Non-pigmented ciliary epithelial cell (primary cell): Measurements from ENCODE around the gene ORMDL2.
"Not testable (repeated sequence)": the region's sequence is repeated elsewhere in the genome, so short reads cannot be mapped to it uniquely, and the experiment has no call there.

Source experiments
- DNase-seq: peaks from one replicate; pipeline ENCODE4 v3.0.0-alpha.2; 2010; ENCODE audit warnings: low read depth

ORMDL2 gene

GRCh38 chr12:55828357-55828756, 10.5 kb downstream of the ORMDL2 start:
- DNase-seq: no peak

GRCh38 chr12:55829967-55830600, 12.2 kb downstream of the ORMDL2 start:
- no peak for DNase-seq

- DNase-seq: no peak
Observed at GRCh38 chr12:55830601-55831446, 13.0 kb downstream of the ORMDL2 start.

GRCh38 chr12:55831447-55831815, 13.6 kb downstream of the ORMDL2 start:
- DNase-seq: no peak

- DNase-seq: no peak
Observed at GRCh38 chr12:55833056-55833455, 15.2 kb downstream of the ORMDL2 start.

GRCh38 chr12:55834400-55834799, 16.6 kb downstream of the ORMDL2 start:
- DNase-seq: not testable (repeated sequence)

- DNase-seq: no peak
Observed at GRCh38 chr12:55838361-55838760, 20.5 kb downstream of the ORMDL2 start.

GRCh38 chr12:55839345-55840140, 21.7 kb downstream of the ORMDL2 start:
- no peak for DNase-seq

GRCh38 chr12:55840581-55841351, 22.9 kb downstream of the ORMDL2 start:
- no peak for DNase-seq

- peak; percentile 50 for DNase-seq
Observed at GRCh38 chr12:55842681-55843429, 25.0 kb downstream of the ORMDL2 start, which contains the start of gene MMP19. Gene MMP19 (minus strand): TSS chr12:55842936. CDS start chr12:55842830, 106 bp downstream.

GRCh38 chr12:55843431-55843830, 25.6 kb downstream of the ORMDL2 start:
- no peak for DNase-seq

GRCh38 chr12:55844961-55845360, 27.1 kb downstream of the ORMDL2 start:
- DNase-seq: no peak

GRCh38 chr12:55845361-55845760, 27.5 kb downstream of the ORMDL2 start:
- DNase-seq: no peak

- DNase-seq: no peak
Observed at GRCh38 chr12:55845785-55846496, 28.1 kb downstream of the ORMDL2 start.

- DNase-seq: peak; percentile 42
Observed at GRCh38 chr12:55847033-55847432, 29.2 kb downstream of the ORMDL2 start.

- DNase-seq: peak; percentile 100
Observed at GRCh38 chr12:55847603-55848291, 29.9 kb downstream of the ORMDL2 start.

- DNase-seq: no peak
Observed at GRCh38 chr12:55849616-55850343, 31.9 kb downstream of the ORMDL2 start.

- no peak for DNase-seq
Observed at GRCh38 chr12:55850401-55850800, 32.6 kb downstream of the ORMDL2 start.

- peak; percentile 37 for DNase-seq
Observed at GRCh38 chr12:55850893-55851292, 33.1 kb downstream of the ORMDL2 start.
